Panc1 (cell line): ENCODE data around the gene PPP4C. TPM values are rescaled to one million over a fixed set of nuclear protein-coding genes. Genes with fewer than 3 reads are reported as not detected.
"Not testable (repeated sequence)": the region's sequence is repeated elsewhere in the genome, so short reads cannot be mapped to it uniquely, and the experiment has no call there.

Source experiments
- ATAC-seq: fragments of 200-7000 bp; cut with Tn5 transposase; 2 replicates; pipeline ENCODE4 v1.9.1; 2020; ENCODE audit warnings: mild to moderate bottlenecking, moderate library complexity
- BruUV-seq: library from RNA; stranded (reverse); fragments of 400-500 nt; replicated peaks from 2 replicates; lab custom pipeline; 2021; lab: Mats Ljungman, UMichigan
- CTCF ChIA-PET: fragments of 300-600 bp; sonication (Branson Sonifier 250); formaldehyde crosslinking; loops from one replicate; lab custom pipeline; 2022; ENCODE audit warnings: antibody characterized with exemption; lab: Charles Lee
- POLR2A ChIA-PET: fragments of 300-600 bp; sonication (Branson Sonifier 250); formaldehyde crosslinking; loops from one replicate; lab custom pipeline; 2022; ENCODE audit warnings: antibody characterized with exemption; lab: Charles Lee
- DNase-seq: peaks from one replicate; pipeline ENCODE4 v3.0.0-alpha.2; 2010; ENCODE audit warnings: low read depth, low spot score
- H3K27ac ChIP-seq: 2 replicates; pipeline ENCODE4 v1.5.1; 2011; ENCODE audit warnings: mild to moderate bottlenecking, low read length, inconsistent platforms
- H3K27me3 ChIP-seq: fragments of 200-500 bp; sonication (Bioruptor generic); 2 replicates; pipeline ENCODE4 v1.6.0; 2014; ENCODE audit warnings: low read length, inconsistent platforms; ENCODE audit not compliant: control insufficient read depth, insufficient read depth
- H3K36me3 ChIP-seq: fragments of 200-500 bp; sonication (Bioruptor generic); 2 replicates; pipeline ENCODE4 v1.5.1; 2014; ENCODE audit warnings: inconsistent platforms, mild to moderate bottlenecking, low read length, moderate library complexity; ENCODE audit not compliant: control insufficient read depth, insufficient read depth
- H3K4me1 ChIP-seq: 2 replicates; pipeline ENCODE4 v1.5.1; 2011; ENCODE audit warnings: inconsistent platforms, mild to moderate bottlenecking, low read length, moderate library complexity; ENCODE audit not compliant: control insufficient read depth, insufficient read depth
- H3K4me3 ChIP-seq, 2 experiments: 2 replicates each; pipeline ENCODE4 v1.5.1; 2011 to 2012; ENCODE audit warnings: low read depth in 2 of 2, low read length in 2 of 2, mild to moderate bottlenecking in 2 of 2, inconsistent platforms in 1 of 2, moderate library complexity in 1 of 2
- H3K9me3 ChIP-seq: fragments of 200-500 bp; sonication (Bioruptor generic); 2 replicates; pipeline ENCODE4 v1.5.1; 2014; ENCODE audit warnings: low read depth, mild to moderate bottlenecking, inconsistent platforms, low read length, moderate library complexity; ENCODE audit not compliant: control insufficient read depth, insufficient read depth
- CTCF ChIP-seq: fragments of 450-650 bp; IDR thresholded peaks from 2 replicates; pipeline ENCODE4 v1.5.1; 2017; ENCODE audit warnings: mild to moderate bottlenecking
- POLR2AphosphoS5 ChIP-seq: IDR thresholded peaks from 2 replicates; pipeline ENCODE4 v1.6.1; 2012; ENCODE audit warnings: mild to moderate bottlenecking, low read depth, low read length, moderate library complexity
- SIN3A ChIP-seq: IDR thresholded peaks from 2 replicates; pipeline ENCODE4 v1.6.1; 2012; ENCODE audit warnings: low read depth, mild to moderate bottlenecking, low read length, moderate library complexity, borderline replicate concordance; ENCODE audit not compliant: insufficient read depth
- TCF7L2 ChIP-seq: IDR thresholded peaks from 2 replicates; pipeline ENCODE4 v1.6.1; 2011; ENCODE audit warnings: mild to moderate bottlenecking, low read depth, low read length, inconsistent platforms
- in situ Hi-C: cut with HindIII; loops from 2 replicates; pipeline ENCODE4 v1.10.0; 2016; ENCODE audit warnings: low sequenced_read_pairs, low pct_unique_long_range_greater_than_20kb
- intact Hi-C: fragments of 100-400 bp; cut with micrococcal nuclease; formaldehyde crosslinking; loops from one replicate; pipeline ENCODE4 v1.10.0; 2022; ENCODE audit not compliant: unreplicated experiment
- total RNA-seq: library from RNA; stranded (reverse); gene quantifications from one replicate; pipeline ENCODE4 v1.2.1, GENCODE V29; 2021; ENCODE audit not compliant: unreplicated experiment
- TF ChIP-seq, protein P1 (sequence below), 2 experiments: IDR thresholded peaks; 2 replicates each; pipeline ENCODE4 v1.6.1; 2011 to 2012; ENCODE audit warnings: low read depth in 2 of 2, control low read depth in 1 of 2, low read length in 1 of 2, mild to moderate bottlenecking in 1 of 2, moderate library complexity in 1 of 2; ENCODE audit not compliant: insufficient read depth in 1 of 2

PPP4C gene
- total RNA-seq, 1 experiment from 2014 or later = 186 TPM

- ATAC-seq (no peak), DNase-seq (no peak)
- intact Hi-C loops = no loop called here
- H3K4me3 ChIP-seq = no peak overlapping the region
- in situ Hi-C loops = no loop called here
- peaks cover 9% of the 10 kb centered on the region for H3K4me1 ChIP-seq
- H3K27me3 ChIP-seq = no peaks in the 10 kb centered on the region
- ChIA-PET POLR2A (interaction anchor here (0.6 kb wide), 1 partner anchor 89 kb away, joined by 3 read pairs; no protein-coding TSS in a partner anchor), CTCF (no interaction called here)
- no peak overlapping the region for H3K27ac ChIP-seq
- no peaks in the 10 kb centered on the region for H3K9me3 ChIP-seq
- no peaks in the 10 kb centered on the region for H3K36me3 ChIP-seq
- TF ChIP-seq CTCF = no peak
- TF ChIP-seq SIN3A = no peak
- TF ChIP-seq, protein P1, sequence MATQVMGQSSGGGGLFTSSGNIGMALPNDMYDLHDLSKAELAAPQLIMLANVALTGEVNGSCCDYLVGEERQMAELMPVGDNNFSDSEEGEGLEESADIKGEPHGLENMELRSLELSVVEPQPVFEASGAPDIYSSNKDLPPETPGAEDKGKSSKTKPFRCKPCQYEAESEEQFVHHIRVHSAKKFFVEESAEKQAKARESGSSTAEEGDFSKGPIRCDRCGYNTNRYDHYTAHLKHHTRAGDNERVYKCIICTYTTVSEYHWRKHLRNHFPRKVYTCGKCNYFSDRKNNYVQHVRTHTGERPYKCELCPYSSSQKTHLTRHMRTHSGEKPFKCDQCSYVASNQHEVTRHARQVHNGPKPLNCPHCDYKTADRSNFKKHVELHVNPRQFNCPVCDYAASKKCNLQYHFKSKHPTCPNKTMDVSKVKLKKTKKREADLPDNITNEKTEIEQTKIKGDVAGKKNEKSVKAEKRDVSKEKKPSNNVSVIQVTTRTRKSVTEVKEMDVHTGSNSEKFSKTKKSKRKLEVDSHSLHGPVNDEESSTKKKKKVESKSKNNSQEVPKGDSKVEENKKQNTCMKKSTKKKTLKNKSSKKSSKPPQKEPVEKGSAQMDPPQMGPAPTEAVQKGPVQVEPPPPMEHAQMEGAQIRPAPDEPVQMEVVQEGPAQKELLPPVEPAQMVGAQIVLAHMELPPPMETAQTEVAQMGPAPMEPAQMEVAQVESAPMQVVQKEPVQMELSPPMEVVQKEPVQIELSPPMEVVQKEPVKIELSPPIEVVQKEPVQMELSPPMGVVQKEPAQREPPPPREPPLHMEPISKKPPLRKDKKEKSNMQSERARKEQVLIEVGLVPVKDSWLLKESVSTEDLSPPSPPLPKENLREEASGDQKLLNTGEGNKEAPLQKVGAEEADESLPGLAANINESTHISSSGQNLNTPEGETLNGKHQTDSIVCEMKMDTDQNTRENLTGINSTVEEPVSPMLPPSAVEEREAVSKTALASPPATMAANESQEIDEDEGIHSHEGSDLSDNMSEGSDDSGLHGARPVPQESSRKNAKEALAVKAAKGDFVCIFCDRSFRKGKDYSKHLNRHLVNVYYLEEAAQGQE (IDR thresholded peaks at IDR 0.05; ENCODE audit: insufficient read depth in 1 of 2, low read depth in 2 of 2, low read length in 1 of 2) = no peak
- TF ChIP-seq TCF7L2 = no peak
- no peak for TF ChIP-seq POLR2AphosphoS5
- no TSS peak for BruUV-seq
Measured at GRCh38 chr16:30033270-30033669, 42.5 kb upstream of the PPP4C start.

DNA sequence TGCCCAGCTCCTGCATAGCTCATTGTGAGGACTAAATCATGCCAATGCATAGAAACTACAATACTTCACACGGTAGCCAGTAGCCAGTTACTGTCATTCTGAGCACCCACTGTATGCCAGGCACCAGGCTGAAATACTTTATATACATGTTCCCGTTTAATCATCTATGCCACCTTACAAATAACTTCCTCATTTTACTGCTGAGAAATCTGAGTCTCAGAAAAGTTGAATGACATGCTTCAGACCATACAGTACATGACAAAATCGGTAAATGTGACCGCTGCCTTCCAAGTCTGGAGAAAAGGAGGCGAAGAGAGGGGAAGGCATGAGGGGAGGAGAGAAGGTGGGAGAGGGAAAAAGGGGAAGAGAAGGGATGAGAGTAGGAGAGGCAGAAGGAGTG is 35.6 kb upstream of the PPP4C start:
- Histone ChIP-seq H3K4me1 (no peaks in the 10 kb centered on the region), H3K27ac (no peak overlapping the region), H3K4me3 (no peak overlapping the region), H3K27me3 (no peaks in the 10 kb centered on the region), H3K36me3 (no peaks in the 10 kb centered on the region), H3K9me3 (no peaks in the 10 kb centered on the region)
- ChIA-PET POLR2A (no interaction called here), CTCF (interaction anchor here (0.6 kb wide), 1 partner anchor 213 kb away, joined by 7 read pairs; no protein-coding TSS in a partner anchor)
- in situ Hi-C loops = no loop called here
- BruUV-seq = no TSS peak
- intact Hi-C loops = no loop called here
- DNase-seq = no peak
- TF ChIP-seq SIN3A = no peak
- no peak for ATAC-seq

- in situ Hi-C loops, DNase-seq, H3K36me3 ChIP-seq, H3K9me3 ChIP-seq, H3K4me3 ChIP-seq, H3K4me1 ChIP-seq, H3K27me3 ChIP-seq, intact Hi-C loops, ATAC-seq, H3K27ac ChIP-seq, POLR2A ChIA-PET, BruUV-seq: not testable (repeated sequence)
- CTCF ChIA-PET = interaction anchor here (0.6 to 0.8 kb wide), 2 partner anchors 8 to 132 kb away, joined by 3 to 10 read pairs; no protein-coding TSS in a partner anchor
Measured at GRCh38 chr16:30040690-30041089, 35.1 kb upstream of the PPP4C start.
